ENCODE measurements around the gene RASGRF1. TPM values are rescaled to one million over a fixed set of nuclear protein-coding genes. Genes with fewer than 3 reads are reported as not detected.

The RASGRF1 gene
- total RNA-seq, 3 donors from 2014 or later, result 0.22 to 0.35 TPM; not detected in 1

GRCh38 chr15:79089331-79089889 lies 1.2 kb downstream of the RASGRF1 start:
- Histone ChIP-seq H3K9me3 (no peaks in the 10 kb centered on the region), H3K4me3 (no peak overlapping the region), H3K36me3 (ENCODE audit: low read depth) (no peaks in the 10 kb centered on the region), H3K4me1 (ENCODE audit: low read depth) (peaks cover 2% of the 10 kb centered on the region)
- intact Hi-C loops (cut with DNase I, micrococcal nuclease), result no loop called here
- TF ChIP-seq, protein P1, sequence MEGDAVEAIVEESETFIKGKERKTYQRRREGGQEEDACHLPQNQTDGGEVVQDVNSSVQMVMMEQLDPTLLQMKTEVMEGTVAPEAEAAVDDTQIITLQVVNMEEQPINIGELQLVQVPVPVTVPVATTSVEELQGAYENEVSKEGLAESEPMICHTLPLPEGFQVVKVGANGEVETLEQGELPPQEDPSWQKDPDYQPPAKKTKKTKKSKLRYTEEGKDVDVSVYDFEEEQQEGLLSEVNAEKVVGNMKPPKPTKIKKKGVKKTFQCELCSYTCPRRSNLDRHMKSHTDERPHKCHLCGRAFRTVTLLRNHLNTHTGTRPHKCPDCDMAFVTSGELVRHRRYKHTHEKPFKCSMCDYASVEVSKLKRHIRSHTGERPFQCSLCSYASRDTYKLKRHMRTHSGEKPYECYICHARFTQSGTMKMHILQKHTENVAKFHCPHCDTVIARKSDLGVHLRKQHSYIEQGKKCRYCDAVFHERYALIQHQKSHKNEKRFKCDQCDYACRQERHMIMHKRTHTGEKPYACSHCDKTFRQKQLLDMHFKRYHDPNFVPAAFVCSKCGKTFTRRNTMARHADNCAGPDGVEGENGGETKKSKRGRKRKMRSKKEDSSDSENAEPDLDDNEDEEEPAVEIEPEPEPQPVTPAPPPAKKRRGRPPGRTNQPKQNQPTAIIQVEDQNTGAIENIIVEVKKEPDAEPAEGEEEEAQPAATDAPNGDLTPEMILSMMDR (IDR thresholded peaks at IDR 0.05), result no peak
- DNase-seq (no peak), ATAC-seq (no peak)

DNA sequence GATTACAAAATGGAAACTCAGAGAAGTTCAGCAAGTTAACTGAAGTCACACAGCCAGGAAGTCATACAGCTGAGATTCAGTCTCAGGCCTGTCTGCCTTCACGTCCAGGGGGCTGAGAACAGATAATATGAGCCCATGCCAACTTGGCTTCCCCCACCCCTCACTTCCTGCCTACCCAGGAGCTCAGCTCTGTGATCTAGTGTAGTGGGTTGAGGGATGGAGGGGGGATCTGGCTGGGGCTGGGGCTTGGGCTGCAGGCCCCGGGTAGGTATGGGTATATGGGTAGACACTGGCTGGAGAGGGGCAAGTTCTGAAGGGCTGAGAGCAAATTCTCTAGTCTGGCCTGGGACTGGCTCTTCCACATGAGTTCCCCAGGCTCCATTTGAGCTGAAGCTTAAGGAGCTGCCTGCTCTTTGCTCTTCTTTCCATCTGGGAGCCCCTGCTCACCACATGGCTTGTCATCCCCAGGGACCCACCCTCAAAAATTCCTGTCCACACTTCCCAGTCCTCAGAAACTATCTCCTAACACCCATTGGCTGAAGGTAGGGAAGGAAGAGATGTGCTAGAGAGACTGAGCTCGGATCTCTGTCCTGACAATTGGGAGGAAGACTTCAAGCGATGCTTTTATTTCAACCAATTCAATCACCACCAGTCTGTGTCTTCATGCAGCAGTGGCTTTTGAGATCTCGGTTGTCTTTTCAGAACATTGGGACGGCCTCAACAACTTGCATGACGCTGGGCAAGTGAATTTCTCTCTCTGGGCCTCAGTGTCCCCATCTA lies 2.0 kb downstream of the RASGRF1 start:
- intact Hi-C loops (cut with DNase I, micrococcal nuclease), result no loop called here
- Histone ChIP-seq H3K36me3 (ENCODE audit: low read depth) (no peaks in the 10 kb centered on the region), H3K4me1 (ENCODE audit: low read depth) (peaks cover 2% of the 10 kb centered on the region), H3K9me3 (no peaks in the 10 kb centered on the region), H3K4me3 (no peak overlapping the region)
- TF ChIP-seq, protein P1 (IDR thresholded peaks at IDR 0.05), result no peak
- no peak for DNase-seq
- no peak for ATAC-seq

GRCh38 chr15:79086814-79087213 lies 3.8 kb downstream of the RASGRF1 start:
- intact Hi-C loops (cut with DNase I, micrococcal nuclease), result no loop called here
- no peak for DNase-seq
- ATAC-seq, result no peak
- Histone ChIP-seq H3K9me3 (no peaks in the 10 kb centered on the region), H3K4me1 (ENCODE audit: low read depth) (peaks cover 2% of the 10 kb centered on the region), H3K36me3 (ENCODE audit: low read depth) (no peaks in the 10 kb centered on the region), H3K4me3 (no peak overlapping the region)
- TF ChIP-seq, protein P1 (IDR thresholded peaks at IDR 0.05), result no peak

DNA sequence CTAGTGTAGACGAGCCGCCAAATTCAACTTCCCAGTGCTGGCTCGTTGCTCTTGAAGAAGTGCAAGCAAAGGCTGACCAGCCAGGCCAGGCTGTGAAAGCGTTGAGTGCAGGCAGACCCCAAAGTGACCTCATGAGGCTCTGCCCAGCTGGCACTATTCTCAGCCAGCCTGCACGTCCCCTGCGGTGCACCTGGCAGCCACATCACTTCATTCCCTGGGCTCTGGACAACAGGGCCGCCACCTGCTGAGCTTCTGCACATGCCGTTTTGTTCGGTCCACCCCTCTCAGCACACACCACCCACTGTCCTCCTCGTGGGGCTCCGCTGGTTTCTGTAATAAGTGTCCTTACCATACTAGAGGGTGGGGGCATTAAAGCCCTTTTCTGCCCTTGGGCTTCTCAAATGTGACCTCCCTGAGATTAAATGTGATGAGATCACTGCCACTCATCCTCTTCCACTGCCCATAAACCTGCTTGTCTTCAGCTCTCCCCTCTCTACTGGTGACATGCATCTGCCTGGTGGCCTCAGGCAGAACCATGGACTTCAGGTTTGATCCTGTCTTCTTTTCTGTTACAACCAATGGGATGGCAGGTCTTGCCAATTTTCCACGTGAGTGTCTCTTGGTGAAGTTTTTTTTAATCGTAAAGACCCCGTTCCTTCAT lies 6.1 kb downstream of the RASGRF1 start:
- Histone ChIP-seq H3K4me3 (no peak overlapping the region), H3K36me3 (ENCODE audit: low read depth) (no peaks in the 10 kb centered on the region), H3K9me3 (no peaks in the 10 kb centered on the region), H3K4me1 (ENCODE audit: low read depth) (no peaks in the 10 kb centered on the region)
- DNase-seq (no peak), ATAC-seq (no peak)
- intact Hi-C loops (cut with DNase I, micrococcal nuclease), result no loop called here
- TF ChIP-seq, protein P1 (IDR thresholded peaks at IDR 0.05), result no peak

DNA sequence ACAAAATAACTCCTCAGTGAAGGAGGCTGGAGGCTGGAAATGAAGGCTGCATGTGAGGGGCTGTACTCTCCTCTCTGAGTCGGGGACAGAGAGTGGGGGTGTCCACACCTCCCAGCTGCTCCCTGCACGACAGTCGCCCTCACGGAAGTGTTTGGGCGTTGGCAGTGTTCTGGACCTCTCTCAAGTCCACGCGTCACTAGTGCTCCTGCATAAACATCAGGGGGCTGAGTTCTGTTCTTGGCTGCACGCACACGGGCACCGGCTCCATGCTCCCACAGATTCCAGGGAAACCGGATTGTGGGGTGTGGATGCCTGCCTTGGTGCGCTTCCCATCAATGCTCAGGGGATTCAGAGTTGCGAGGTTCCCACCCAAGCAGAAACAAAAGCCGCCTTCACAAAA lies 7.4 kb downstream of the RASGRF1 start:
- ATAC-seq (no peak), DNase-seq (no peak)
- no peak overlapping the region for H3K4me3 ChIP-seq
- no peaks in the 10 kb centered on the region for H3K4me1 ChIP-seq (ENCODE audit: low read depth)
- TF ChIP-seq, protein P1 (IDR thresholded peaks at IDR 0.05), result no peak
- no peaks in the 10 kb centered on the region for H3K36me3 ChIP-seq (ENCODE audit: low read depth)
- intact Hi-C loops (cut with DNase I, micrococcal nuclease), result no loop called here
- H3K9me3 ChIP-seq, result no peaks in the 10 kb centered on the region
